Activated T-cell treated with anti-CD3 and anti-CD28 coated beads, Interleukin-2, amount 50 U/mL, for 24 hours (primary cell): ENCODE measurements around the gene OTOF.

Source experiments
- DNase-seq: peaks from one replicate; pipeline ENCODE4 v3.0.0-alpha.2; 2020
- H3K27ac Mint-ChIP-seq: 2 replicates; pipeline ENCODE4 v1.8.0; 2020; ENCODE audit warnings: mild to moderate bottlenecking, mixed read lengths
- H3K27me3 Mint-ChIP-seq: 2 replicates; pipeline ENCODE4 v1.8.0; 2020; ENCODE audit warnings: mixed read lengths
- H3K36me3 Mint-ChIP-seq: 2 replicates; pipeline ENCODE4 v1.8.0; 2020; ENCODE audit warnings: low read depth, mixed read lengths
- H3K4me1 Mint-ChIP-seq: 2 replicates; pipeline ENCODE4 v1.8.0; 2020; ENCODE audit warnings: low read depth, mixed read lengths
- H3K4me3 Mint-ChIP-seq: 2 replicates; pipeline ENCODE4 v1.8.0; 2020; ENCODE audit warnings: mild to moderate bottlenecking, moderate library complexity, mixed read lengths
- H3K9me3 Mint-ChIP-seq: 2 replicates; pipeline ENCODE4 v1.8.0; 2020; ENCODE audit warnings: mixed read lengths

OTOF gene

DNA sequence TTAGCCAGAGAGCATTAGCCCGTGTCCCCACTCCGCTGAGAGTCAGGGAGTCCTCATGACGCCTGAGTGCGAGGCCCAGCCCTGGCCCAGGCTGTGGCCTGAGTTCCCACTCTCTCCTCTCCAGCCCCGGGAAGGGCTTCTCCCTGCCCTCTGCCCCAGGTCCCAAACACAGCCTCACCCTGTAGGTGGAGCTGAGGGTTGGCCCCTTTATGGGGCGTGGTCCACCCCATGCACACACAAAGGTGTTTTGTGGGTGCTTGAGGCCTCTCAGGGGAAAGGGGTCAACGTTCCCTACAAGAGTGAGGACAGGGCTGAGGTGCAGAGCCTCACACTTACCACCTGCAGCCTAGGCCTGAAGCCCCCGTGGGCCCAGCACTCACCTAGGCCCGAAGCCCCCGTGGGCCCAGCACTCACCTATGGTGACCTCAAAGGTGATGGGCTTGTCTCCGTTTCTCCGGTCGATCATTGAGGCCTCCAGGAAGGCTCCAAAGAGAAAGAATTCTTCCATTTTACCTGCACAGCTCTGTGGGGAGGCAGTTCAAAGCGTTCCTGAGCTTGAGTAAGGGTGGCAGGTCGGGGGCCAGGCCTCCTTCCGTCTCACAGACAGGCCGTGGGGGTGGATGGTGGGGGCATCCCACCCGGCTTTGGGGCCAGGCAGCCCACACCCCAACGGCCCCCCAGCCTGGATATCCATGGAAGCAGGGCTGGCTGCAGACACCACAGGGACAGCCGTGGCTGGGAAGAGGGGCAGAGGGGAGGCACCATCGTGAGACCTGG is 2.1 kb upstream of the OTOF start:
- Mint-ChIP-seq H3K27ac (no peak overlapping the region), H3K36me3 (no peaks in the 10 kb centered on the region), H3K9me3 (no peaks in the 10 kb centered on the region), H3K4me1 (peaks cover 5% of the 10 kb centered on the region), H3K27me3 (no peaks in the 10 kb centered on the region), H3K4me3 (no peak overlapping the region)
- DNase-seq: no peak

- Mint-ChIP-seq H3K27ac (no peak overlapping the region), H3K4me3 (no peak overlapping the region), H3K36me3 (no peaks in the 10 kb centered on the region), H3K9me3 (no peaks in the 10 kb centered on the region), H3K27me3 (no peaks in the 10 kb centered on the region), H3K4me1 (peaks cover 5% of the 10 kb centered on the region)
- no peak for DNase-seq
Measured at GRCh38 chr2:26479131-26479788, 1.3 kb upstream of the OTOF start.

DNA sequence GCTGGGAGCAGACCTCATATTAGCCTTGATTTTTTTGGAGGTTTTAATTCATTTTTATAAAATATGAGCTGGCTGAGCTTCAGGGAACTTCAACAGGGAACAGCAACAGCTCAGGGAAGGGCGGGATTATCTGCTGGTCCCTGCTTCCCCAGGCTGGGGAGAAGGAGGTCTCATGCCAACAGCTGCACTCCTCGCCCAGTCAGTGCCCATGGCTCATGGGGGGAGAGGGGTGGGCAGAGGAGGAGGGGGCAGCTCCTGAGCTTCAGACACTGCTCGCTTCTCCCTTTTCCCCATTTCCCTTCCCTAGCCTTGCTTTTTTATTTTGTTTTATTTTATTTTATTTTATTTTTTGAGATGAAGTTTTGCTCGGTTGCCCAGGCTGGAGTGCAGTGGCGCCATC is 442 bp upstream of the OTOF start:
- no peaks in the 10 kb centered on the region for H3K36me3 Mint-ChIP-seq

DNA sequence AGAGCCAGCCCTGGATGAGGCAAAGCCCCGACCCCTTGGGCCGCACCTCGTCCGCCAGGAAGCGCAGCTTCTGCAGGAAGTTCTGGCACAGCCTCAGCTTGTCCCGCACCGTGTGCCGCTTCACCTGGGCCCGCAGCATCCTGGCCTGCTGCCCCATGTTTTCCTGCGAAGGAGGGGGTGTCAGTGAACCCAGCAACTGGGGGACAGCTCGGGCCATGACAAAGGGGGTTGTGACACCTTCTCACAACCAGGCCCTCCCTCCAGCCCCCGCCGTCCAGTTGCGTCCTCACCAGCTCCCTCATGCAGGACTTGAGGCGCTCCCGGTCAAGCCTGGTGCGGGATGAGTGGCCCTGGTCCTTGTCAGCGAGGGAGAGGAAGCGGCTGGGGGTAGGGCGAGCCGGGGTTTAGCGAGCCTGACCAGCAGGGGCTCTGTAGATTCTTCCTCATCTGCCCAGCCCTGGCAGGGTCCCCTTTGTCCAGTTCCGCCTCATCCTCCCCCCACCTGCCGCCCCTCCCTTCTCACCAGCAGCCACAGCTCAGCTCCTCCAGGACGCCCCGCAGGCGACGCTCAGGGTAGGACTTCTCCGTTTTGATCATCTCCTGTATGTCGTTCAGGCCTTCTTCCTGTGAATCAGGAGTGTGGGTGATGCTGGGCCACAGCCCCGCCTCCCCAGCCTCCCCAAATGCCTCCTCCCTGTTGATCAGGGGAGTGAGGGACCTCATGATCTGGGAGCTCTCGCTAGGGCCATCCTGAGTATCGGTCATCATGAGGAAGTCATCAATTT is 606 bp downstream of the OTOF start:
- Mint-ChIP-seq H3K36me3 (no peaks in the 10 kb centered on the region), H3K27me3 (no peaks in the 10 kb centered on the region), H3K27ac (peak overlapping the region; percentile 64)

More for the DNA sequence above, 442 bp upstream of the OTOF start:
- Mint-ChIP-seq H3K4me3 (no peak overlapping the region), H3K27me3 (no peaks in the 10 kb centered on the region), H3K4me1 (peaks cover 5% of the 10 kb centered on the region), H3K27ac (no peak overlapping the region), H3K9me3 (no peaks in the 10 kb centered on the region)
- DNase-seq: no peak

GRCh38 chr2:26475832-26476501 is 2.0 kb downstream of the OTOF start:
- no peak for DNase-seq
- Mint-ChIP-seq H3K36me3 (no peaks in the 10 kb centered on the region), H3K9me3 (no peaks in the 10 kb centered on the region), H3K4me1 (peaks cover 5% of the 10 kb centered on the region), H3K27ac (no peak overlapping the region), H3K4me3 (no peak overlapping the region), H3K27me3 (no peaks in the 10 kb centered on the region)

More for the DNA sequence above, 606 bp downstream of the OTOF start:
- Mint-ChIP-seq H3K4me1 (peaks cover 5% of the 10 kb centered on the region), H3K4me3 (no peak overlapping the region), H3K9me3 (no peaks in the 10 kb centered on the region)
- no peak for DNase-seq

GRCh38 chr2:26475037-26475436 is 2.9 kb downstream of the OTOF start:
- DNase-seq: no peak
- Mint-ChIP-seq H3K4me3 (no peak overlapping the region), H3K9me3 (no peaks in the 10 kb centered on the region), H3K36me3 (no peaks in the 10 kb centered on the region), H3K27me3 (no peaks in the 10 kb centered on the region), H3K27ac (no peak overlapping the region), H3K4me1 (peaks cover 5% of the 10 kb centered on the region)

DNA sequence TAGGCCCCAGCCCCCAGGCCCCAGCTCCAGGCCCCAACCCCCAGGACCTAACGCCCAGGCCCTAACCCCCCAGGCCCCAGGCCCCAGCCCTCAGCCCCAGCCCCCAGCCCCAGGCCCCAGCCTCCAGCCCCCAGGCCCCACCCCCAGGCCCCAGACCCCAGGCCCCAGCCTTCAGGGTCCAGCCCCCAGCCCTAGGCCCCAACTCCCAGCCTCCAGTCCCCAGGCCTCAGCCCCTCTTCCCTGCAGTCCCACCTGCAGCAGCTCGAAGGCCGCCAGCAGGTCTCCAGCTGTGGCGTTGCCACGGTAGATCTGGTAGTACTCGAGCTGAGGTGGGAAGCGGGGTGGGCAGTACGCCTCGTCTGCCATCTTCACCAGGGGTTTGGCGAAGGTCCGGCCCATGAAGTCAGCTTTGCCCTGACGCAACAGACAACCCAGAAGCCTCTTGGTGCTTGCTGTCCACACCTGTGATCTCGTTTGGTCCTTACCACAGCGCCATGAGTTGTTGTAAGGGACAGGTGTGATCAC is 3.6 kb downstream of the OTOF start:
- H3K36me3 Mint-ChIP-seq: no peaks in the 10 kb centered on the region
- DNase-seq: no peak
- H3K27me3 Mint-ChIP-seq: no peaks in the 10 kb centered on the region
- H3K27ac Mint-ChIP-seq: no peak overlapping the region
- peaks cover 5% of the 10 kb centered on the region for H3K4me1 Mint-ChIP-seq
- H3K4me3 Mint-ChIP-seq: no peak overlapping the region
- peaks cover 2% of the 10 kb centered on the region for H3K9me3 Mint-ChIP-seq

DNA sequence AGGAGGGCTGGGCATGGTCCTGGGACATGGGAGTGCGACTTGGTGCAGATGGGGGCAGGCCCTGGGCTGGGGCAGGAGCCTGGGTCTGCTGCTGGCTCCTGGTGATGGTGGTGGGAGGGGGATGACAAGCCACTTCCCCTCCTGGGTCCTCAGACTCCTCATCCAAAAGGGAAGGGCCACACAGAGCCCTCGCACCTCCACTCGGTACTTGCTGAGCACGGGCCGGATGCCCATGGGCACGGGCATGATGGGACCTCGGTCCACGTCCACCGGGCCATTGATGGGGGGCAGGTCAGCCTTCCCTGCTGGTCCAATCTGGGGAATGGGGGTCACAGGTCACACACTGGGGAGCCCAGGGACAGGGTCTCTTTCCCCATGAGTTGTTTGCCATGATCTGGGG is 4.1 kb downstream of the OTOF start:
- Mint-ChIP-seq H3K27ac (no peak overlapping the region), H3K4me1 (peaks cover 5% of the 10 kb centered on the region), H3K36me3 (no peaks in the 10 kb centered on the region), H3K9me3 (peaks cover 4% of the 10 kb centered on the region), H3K27me3 (no peaks in the 10 kb centered on the region), H3K4me3 (no peak overlapping the region)
- no peak for DNase-seq

DNA sequence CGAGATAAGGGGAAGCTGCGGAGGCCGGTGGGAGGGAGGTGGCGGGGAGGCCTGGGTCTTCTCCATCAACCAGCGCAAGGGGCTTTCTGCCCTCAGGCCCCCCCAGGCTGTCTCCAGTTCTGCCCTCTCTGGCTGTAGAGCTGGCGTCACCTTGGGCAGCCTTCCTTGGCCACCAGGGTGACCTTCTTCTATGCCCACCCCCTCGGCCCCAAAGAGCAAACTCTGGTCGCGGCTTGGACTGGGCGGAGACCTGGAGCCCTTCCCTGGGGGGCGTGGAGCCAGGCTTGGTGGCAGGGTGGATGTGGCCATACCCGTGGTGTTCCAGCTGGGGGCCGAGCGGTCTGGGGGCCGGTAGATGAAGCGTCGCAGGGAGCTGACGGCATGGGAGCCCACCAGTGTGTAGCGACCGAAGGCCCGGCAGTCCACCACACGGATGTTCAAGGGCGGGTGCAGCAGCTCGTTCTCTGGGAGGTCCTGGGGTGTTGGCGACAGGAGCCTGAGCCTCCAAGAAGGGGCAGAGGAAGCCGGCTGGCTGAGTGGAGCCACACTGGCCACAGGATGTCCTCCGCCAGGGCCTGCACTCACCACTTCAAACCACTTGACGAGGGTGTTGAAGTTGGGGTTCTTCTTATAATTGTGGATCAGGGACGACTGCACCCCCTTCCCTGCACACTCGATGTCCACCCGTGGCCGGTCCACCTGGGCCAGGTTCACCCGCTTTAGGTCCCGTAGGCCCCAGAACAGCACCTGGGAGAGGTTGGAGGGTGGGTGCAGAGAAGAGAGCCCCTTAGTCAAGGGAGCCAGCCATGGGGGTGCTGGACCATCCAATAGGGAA is 4.9 kb downstream of the OTOF start:
- peaks cover 5% of the 10 kb centered on the region for H3K4me1 Mint-ChIP-seq
- no peak for DNase-seq
- no peaks in the 10 kb centered on the region for H3K36me3 Mint-ChIP-seq
- no peaks in the 10 kb centered on the region for H3K27me3 Mint-ChIP-seq
- H3K4me3 Mint-ChIP-seq: no peak overlapping the region
- no peak overlapping the region for H3K27ac Mint-ChIP-seq
- H3K9me3 Mint-ChIP-seq: peaks cover 4% of the 10 kb centered on the region

DNA sequence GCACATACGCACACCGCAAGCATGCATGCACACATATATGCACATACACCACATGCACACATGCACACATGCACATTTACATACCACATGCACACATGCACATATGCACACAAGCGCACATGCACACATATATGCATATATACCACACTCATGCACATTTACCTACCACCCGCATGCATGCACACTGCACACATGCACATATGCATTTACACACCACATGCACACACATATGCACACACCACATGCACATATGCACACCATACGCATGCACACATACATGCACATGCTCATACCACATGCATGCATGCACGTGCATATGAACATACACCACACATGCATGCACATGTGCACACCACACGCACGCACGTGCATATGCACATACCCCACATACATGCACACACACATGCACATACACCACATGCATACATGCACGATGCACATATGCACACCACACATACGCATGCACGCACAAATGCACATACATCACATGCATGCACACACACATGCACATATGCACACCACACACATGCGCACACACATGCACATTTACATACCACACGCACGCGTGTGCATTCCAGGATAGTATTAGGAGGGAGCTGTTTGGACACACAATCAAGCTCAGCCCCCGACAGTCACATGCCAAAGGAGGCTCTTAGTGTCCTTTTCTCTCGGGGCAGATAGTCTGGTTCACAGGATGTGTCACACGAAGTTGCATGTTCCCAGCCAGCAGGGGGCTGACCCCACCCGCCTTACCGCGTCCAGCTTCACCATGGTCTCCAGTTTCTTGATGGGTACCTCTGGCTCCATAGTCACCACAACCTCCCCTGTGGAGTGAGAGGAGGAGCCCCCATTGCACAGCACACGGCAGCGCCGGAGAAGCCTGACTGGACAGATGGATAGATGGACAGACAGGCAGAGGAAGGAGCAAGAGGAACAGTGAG is 5.9 kb downstream of the OTOF start:
- peaks cover 4% of the 10 kb centered on the region for H3K9me3 Mint-ChIP-seq
- H3K36me3 Mint-ChIP-seq: no peaks in the 10 kb centered on the region
- no peak overlapping the region for H3K4me3 Mint-ChIP-seq
- H3K27ac Mint-ChIP-seq: no peak overlapping the region
- no peaks in the 10 kb centered on the region for H3K4me1 Mint-ChIP-seq
- no peak for DNase-seq
- H3K27me3 Mint-ChIP-seq: no peaks in the 10 kb centered on the region

- DNase-seq: no peak
- Mint-ChIP-seq H3K4me1 (no peaks in the 10 kb centered on the region), H3K9me3 (peaks cover 4% of the 10 kb centered on the region), H3K36me3 (no peaks in the 10 kb centered on the region), H3K4me3 (no peak overlapping the region), H3K27ac (no peak overlapping the region), H3K27me3 (no peaks in the 10 kb centered on the region)
Measured at GRCh38 chr2:26471289-26471688, 6.6 kb downstream of the OTOF start.

GRCh38 chr2:26470601-26471260 is 7.2 kb downstream of the OTOF start:
- Mint-ChIP-seq H3K27me3 (no peaks in the 10 kb centered on the region), H3K4me3 (no peak overlapping the region), H3K36me3 (no peaks in the 10 kb centered on the region), H3K27ac (no peak overlapping the region), H3K4me1 (no peaks in the 10 kb centered on the region), H3K9me3 (peaks cover 4% of the 10 kb centered on the region)
- no peak for DNase-seq
